Testis (tissue), 2 donors: ENCODE data around the gene MINDY3.

ENCODE experiments used
- POLR2A ChIP-seq: fragments of 450-650 bp; IDR thresholded peaks from one replicate; pipeline ENCODE4 v1.6.1; 2017; ENCODE audit warnings: antibody characterized with exemption, mild to moderate bottlenecking, moderate library complexity
- TF ChIP-seq, protein P1 (sequence below), 3 experiments: fragments of 450-650 bp in 2 of 3; fragments of 200-600 bp in 1 of 3; sonication (generic) in 1 of 3; IDR thresholded peaks; one replicate each; pipeline ENCODE4 v1.5.1; 2016 to 2019; ENCODE audit warnings: antibody characterized with exemption in 3 of 3, mild to moderate bottlenecking in 2 of 3, moderate library complexity in 1 of 3

DNA sequence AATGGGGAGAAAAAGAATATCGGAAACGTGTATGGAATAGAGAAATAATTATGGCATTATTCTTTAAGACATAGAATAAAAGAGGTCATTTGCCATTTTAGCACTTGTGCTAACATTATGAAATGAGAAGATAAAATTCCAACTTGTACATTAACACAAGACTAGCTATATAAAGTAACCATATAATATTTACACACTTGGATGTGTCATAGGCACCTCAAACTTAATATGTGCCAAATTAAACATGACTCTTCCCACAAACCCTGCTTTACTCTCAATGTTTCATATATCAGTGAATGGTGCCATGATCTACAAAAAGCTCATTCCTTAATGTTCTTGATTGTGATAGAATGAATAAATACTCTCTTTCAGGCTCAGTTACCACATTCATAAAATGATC lies 4.1 kb upstream of the MINDY3 start:
- TF ChIP-seq, protein P1, sequence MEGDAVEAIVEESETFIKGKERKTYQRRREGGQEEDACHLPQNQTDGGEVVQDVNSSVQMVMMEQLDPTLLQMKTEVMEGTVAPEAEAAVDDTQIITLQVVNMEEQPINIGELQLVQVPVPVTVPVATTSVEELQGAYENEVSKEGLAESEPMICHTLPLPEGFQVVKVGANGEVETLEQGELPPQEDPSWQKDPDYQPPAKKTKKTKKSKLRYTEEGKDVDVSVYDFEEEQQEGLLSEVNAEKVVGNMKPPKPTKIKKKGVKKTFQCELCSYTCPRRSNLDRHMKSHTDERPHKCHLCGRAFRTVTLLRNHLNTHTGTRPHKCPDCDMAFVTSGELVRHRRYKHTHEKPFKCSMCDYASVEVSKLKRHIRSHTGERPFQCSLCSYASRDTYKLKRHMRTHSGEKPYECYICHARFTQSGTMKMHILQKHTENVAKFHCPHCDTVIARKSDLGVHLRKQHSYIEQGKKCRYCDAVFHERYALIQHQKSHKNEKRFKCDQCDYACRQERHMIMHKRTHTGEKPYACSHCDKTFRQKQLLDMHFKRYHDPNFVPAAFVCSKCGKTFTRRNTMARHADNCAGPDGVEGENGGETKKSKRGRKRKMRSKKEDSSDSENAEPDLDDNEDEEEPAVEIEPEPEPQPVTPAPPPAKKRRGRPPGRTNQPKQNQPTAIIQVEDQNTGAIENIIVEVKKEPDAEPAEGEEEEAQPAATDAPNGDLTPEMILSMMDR (IDR thresholded peaks at IDR 0.05), result no peak
- TF ChIP-seq POLR2A, result no peak
